Kidney epithelial cell (primary cell): ENCODE measurements around the gene BRF1. TPM values are rescaled to one million over a fixed set of nuclear protein-coding genes. Genes with fewer than 3 reads are reported as not detected.

ENCODE experiments used
- DNase-seq: peaks from one replicate; pipeline ENCODE4 v3.0.0-alpha.2; 2010; ENCODE audit warnings: low read depth
- H3K27me3 ChIP-seq: 2 replicates; pipeline ENCODE4 v1.6.0; 2011; ENCODE audit warnings: low read length; ENCODE audit not compliant: control insufficient read depth, insufficient read depth
- H3K36me3 ChIP-seq: 2 replicates; pipeline ENCODE4 v1.5.1; 2011; ENCODE audit warnings: low read length; ENCODE audit not compliant: control insufficient read depth, insufficient read depth
- H3K4me3 ChIP-seq: 2 replicates; pipeline ENCODE4 v1.5.1; 2011; ENCODE audit warnings: low read depth, mild to moderate bottlenecking, control low read depth, low read length
- CTCF ChIP-seq: IDR thresholded peaks from 2 replicates; pipeline ENCODE4 v1.5.1; 2011; ENCODE audit warnings: mild to moderate bottlenecking, moderate library complexity, low read length, control low read depth, inconsistent platforms; ENCODE audit not compliant: insufficient read depth, poor library complexity, severe bottlenecking
- total RNA-seq: library from RNA; depleted of rRNA; stranded (reverse); fragments of >200 nt; gene quantifications from 2 replicates; pipeline ENCODE4 v1.2.3, GENCODE V29; 2015

BRF1 gene
- total RNA-seq, 1 donor from 2014 or later: 48.4 TPM

GRCh38 chr14:105167303-105168092, 133.3 kb downstream of the BRF1 start:
- Histone ChIP-seq H3K4me3 (peak overlapping the region; percentile 30), H3K36me3 (no peaks in the 10 kb centered on the region), H3K27me3 (peaks cover 38% of the 10 kb centered on the region)
- DNase-seq: no peak
- no peak for TF ChIP-seq CTCF

DNA sequence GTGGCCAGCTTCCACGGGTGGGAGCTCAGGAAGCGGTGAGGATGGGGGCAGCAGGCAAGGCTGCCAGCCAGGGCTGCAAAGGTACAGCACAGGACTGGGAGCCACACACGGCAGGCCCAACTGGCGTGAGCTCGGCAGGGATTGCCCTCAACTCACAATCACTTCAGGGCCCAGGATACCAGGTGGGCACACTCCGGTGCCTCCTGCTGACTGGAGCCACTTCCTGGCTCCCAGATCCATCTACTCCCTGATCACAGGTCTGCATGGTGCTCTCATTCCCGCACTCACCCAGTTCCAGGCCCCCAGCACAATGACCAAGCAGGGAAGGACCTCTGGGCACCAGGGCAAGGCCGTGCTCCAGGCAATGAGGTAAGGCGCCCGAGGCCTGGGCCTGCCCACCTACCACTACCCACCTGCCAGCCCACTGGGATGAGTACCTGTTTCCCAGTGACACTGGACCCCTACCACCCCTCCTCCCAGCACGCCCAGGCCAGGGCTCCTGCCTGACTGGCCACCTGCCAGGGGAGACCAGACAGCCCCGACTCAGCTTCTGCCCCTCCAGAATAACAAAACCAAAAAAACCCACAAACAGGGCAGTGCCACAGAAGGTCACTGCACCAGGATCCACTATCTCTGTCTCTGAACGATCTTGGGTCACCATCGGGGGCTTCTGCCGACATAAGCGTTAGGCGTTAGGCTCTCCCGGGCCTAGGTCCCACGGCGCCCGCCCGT, 134.1 kb downstream of the BRF1 start:
- Histone ChIP-seq H3K4me3 (no peak overlapping the region), H3K36me3 (no peaks in the 10 kb centered on the region), H3K27me3 (peaks cover 38% of the 10 kb centered on the region)
- no peak for DNase-seq
- no peak for TF ChIP-seq CTCF

DNA sequence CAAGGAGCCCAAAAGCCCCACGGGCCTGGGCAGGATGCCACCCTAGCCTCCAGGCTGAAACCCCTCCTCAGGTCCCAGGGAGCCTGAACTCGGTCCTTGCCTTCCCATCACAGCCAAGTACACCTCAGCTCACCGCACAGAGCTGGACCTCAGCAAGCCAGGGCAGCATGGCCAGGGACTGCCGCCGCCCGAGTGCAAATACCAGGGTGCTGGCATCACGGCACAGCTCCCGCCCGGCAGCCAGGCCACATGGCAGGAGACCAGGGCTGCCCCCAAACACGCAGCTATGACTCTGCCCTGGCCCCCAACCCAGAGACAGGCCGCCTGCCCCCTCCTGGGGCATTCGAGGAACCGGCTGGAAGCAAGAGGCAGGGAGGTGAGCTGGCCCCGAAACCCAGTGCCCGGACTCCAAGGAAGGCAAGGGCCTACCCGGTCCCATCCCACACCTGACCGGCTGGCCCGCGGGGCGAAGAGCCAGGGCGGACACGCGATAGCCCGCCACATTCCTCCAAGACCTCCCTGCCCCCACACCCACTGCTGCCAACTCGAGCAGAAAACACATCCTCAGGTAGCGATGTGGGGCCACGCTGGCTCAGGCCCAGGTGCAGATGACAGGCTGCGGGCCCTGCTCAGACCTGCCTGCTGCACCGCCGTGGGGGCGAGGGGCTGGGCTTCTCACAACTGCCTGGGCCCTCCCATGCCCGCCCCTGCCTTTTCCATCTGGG, 134.9 kb downstream of the BRF1 start:
- Histone ChIP-seq H3K27me3 (peaks cover 33% of the 10 kb centered on the region), H3K36me3 (no peaks in the 10 kb centered on the region), H3K4me3 (no peak overlapping the region)
- DNase-seq: no peak
- TF ChIP-seq CTCF: no peak

GRCh38 chr14:105165134-105165704, 135.6 kb downstream of the BRF1 start:
- no peak for TF ChIP-seq CTCF
- H3K4me3 ChIP-seq: no peak overlapping the region
- DNase-seq: no peak
- no peaks in the 10 kb centered on the region for H3K36me3 ChIP-seq
- peaks cover 28% of the 10 kb centered on the region for H3K27me3 ChIP-seq

DNA sequence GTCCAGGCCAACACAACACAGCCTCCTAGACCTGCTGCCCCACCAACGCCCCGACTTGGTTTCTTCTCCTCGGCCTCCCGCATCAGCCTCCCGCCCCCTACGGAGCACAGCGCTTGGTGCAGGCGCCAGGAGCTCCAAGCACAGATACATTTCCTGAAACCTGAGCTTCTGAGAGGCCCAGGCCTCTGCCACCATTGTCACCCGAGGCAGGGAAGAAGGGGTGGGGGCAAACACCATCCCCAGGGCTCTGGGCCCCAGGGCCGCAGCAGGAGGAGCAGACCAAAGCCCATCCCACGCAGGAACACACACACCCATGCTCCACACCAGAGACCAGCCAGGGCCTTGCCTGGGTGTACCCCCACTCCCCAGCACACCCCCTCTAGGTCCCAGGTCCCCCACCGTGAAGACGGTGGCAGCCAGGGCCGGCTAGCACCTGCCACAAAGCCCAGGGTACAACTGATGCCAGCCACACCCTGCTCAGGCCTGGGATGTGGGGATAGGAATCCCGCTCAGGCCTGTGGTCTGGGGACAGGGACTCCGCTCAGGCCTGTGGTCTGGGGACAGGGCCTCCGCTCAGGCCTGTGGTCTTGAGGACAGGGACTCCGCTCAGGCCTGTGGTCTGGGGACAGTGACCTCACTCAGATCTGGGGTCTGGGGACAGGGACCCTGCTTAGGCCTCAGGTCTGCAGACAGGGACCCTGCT, 137.6 kb downstream of the BRF1 start:
- Histone ChIP-seq H3K27me3 (peaks cover 16% of the 10 kb centered on the region), H3K36me3 (no peaks in the 10 kb centered on the region), H3K4me3 (no peak overlapping the region)
- TF ChIP-seq CTCF: no peak
- DNase-seq: no peak
